Measurements from ENCODE around the gene GJA4.

GJA4 gene

DNA sequence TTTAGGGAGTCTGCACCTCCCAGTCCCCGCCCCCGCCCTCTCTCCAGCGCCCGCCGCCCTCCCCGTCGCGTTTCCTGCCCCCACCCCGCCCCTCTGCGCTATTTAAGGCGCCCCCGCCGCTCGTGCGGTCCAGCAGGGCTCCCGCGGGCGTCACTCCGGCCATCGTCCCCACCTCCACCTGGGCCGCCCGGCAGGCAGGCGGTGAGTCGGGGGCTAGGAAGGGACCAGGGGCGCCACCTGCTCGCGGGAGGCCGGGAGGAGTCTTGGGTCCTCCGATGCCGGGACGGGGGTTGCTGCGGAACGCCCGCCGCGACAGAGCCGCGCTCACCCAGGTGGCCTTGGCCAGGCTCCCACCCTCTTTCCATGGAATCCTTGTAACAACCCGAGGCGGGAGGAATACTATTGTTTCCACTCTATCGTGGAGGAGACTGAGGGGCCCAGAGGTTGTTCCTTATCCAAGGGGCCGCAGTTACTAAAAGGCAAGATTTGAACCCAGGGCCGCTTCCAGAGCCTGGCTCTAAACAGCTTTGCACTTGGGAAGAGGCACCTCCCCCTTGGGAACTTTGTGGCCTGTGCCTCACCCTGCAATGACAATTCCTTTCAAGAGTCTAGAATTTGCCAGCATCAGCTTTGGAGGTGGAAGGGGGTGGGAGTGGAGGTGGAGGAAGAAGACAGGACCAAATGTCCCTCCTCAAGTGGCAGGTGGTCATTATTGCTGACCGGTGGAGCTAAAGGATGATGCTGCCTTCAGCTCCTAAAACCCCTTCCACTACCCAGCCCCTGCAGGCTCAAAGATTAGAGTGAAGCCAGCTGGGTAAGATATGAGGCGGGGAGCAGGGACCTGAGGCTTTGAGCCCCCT lies at the start of gene GJA4:
TSS of gene GJA4 (plus strand) at position 132 of the 860 bp plus-strand sequence. CDS start 1,215 bp downstream, outside the sequence.
- no peak for DNase-seq

DNA sequence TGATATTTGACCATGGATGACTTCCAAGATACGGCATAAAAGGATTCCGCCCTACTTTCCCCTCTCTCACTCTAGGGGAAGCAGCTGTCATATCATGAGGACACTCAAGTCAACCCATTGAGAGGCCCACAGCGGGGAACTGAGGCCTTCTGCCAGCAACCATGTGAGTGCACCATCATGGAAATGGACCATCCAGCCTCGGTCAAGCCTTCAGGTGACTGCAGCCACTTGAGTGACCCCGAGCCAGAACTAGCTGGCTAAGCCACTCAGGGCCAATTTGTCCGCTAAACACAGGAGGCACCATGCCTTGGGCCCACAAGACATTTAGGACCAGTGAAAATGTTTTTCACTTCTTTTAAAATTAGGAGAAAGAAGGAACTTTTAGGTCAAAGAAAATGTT lies 49.0 kb upstream of the GJA4 start:
- DNase-seq: no peak

GRCh38 chr1:34744851-34745250 lies 47.9 kb upstream of the GJA4 start:
- DNase-seq: no peak

DNA sequence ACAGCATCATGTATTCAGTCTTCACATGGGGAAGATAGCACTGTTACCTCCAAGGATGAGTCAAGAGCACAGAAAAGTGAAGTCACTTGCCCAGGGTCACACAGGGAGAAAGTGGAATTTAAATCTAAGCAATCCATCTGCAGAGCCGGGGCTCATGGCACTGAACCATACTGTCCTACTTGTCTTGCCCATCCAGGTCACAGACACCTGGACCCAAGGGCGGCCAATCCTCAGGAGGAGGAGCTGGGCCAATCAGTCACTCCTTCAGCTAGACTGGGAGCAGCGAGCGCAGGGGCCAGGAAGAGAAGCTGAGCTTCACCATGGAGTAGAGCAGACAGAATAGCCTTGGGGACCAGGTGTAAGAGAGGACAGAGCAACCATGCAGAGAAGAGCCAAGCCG lies 47.1 kb upstream of the GJA4 start:
- DNase-seq: no peak

- DNase-seq: no peak
Measured at GRCh38 chr1:34746101-34746500, 46.7 kb upstream of the GJA4 start.

- no peak for DNase-seq
Measured at GRCh38 chr1:34746785-34747637, 45.8 kb upstream of the GJA4 start.

- DNase-seq: no peak
Measured at GRCh38 chr1:34747638-34747941, 45.2 kb upstream of the GJA4 start.

DNA sequence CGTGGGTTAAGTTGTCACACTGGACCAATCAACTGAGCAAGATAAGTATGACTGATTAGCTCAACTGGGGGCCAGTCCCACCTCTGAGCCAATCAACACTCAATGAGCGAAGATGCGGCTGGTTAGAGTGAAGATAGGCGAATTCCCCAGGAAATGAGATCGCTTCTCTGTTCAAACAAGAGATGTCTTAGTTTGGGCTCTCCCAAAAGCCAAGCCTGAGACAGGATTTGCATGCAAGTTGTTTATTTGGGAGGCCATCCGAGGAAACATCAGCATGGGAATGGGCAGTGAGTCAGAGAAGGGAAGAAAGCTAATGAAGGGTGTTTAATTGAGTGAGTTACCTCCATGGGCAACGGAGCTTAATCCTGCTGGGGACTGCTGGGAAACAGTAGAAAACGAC lies 42.8 kb upstream of the GJA4 start:
- DNase-seq: no peak

- DNase-seq: no peak
Measured at GRCh38 chr1:34750610-34751009, 42.2 kb upstream of the GJA4 start.

GRCh38 chr1:34753163-34753562 lies 39.6 kb upstream of the GJA4 start:
- DNase-seq: no peak

- DNase-seq: no peak
Measured at GRCh38 chr1:34754964-34755637, 37.7 kb upstream of the GJA4 start, which contains the start of gene GJB5. GJB5 (plus strand) TSS chr1:34755047; CDS start chr1:34757331, 2,284 bp downstream.

DNA sequence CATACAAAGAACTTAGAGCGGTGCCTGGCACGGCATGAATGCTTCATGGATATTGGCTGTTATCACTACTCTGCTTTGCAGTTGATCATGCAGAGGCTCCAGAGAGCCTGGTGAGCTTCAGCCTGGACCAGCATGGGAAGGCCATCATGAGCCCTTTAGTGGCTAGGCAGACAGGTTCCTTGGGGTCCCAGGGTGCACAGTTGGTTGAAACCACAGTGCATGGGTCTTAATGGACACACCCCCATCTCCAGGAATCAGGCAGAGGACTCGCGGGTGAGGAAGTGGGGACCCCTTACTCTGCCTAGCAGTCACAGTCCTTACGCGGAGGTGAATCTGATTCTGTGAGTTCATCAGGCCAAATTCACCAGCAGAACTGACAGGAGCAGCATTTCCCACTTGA lies 36.8 kb upstream of the GJA4 start:
- DNase-seq: no peak

DNA sequence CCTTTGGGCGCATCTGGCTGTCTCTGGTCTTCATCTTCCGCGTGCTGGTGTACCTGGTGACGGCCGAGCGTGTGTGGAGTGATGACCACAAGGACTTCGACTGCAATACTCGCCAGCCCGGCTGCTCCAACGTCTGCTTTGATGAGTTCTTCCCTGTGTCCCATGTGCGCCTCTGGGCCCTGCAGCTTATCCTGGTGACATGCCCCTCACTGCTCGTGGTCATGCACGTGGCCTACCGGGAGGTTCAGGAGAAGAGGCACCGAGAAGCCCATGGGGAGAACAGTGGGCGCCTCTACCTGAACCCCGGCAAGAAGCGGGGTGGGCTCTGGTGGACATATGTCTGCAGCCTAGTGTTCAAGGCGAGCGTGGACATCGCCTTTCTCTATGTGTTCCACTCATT lies 35.4 kb upstream of the GJA4 start:
- no peak for DNase-seq

DNA sequence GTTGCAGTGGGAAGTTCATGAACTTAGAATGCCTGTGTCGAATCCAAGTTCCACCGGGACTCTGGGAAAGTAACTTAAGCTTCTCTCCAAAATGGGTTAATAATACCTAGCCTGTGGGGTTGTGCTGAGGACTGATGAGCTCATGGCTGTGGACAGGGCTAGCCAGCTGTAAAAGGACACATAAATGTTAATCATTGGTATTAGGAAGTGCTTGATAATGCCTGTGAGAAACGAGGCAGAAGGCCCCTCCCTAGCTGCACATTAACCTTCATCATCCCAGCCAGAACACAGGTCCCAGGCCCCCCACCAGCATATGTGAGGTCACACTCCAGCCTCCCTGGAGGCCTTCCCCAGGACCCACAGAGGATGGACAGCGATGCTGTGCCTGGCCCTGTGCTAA lies 34.0 kb upstream of the GJA4 start:
- DNase-seq: no peak

- no peak for DNase-seq
Measured at GRCh38 chr1:34759503-34760357, 33.1 kb upstream of the GJA4 start, which contains the start of gene GJB4. GJB4 (plus strand) TSS chr1:34759740; CDS start chr1:34761255, 1,515 bp downstream.

- DNase-seq: no peak
Measured at GRCh38 chr1:34761176-34761761, 31.5 kb upstream of the GJA4 start.

DNA sequence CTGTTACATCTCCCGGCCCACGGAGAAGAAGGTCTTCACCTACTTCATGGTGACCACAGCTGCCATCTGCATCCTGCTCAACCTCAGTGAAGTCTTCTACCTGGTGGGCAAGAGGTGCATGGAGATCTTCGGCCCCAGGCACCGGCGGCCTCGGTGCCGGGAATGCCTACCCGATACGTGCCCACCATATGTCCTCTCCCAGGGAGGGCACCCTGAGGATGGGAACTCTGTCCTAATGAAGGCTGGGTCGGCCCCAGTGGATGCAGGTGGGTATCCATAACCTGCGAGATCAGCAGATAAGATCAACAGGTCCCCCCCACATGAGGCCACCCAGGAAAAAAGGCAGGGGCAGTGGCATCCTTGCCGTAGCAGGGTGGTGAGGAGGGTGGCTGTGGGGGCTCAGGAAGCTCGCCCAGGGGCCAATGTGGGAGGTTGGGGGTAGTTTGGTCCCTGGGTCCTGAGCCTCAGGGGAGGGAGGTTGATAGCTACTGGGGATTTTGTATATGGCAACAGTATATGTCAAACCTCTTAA lies 31.0 kb upstream of the GJA4 start:
- DNase-seq: no peak

DNA sequence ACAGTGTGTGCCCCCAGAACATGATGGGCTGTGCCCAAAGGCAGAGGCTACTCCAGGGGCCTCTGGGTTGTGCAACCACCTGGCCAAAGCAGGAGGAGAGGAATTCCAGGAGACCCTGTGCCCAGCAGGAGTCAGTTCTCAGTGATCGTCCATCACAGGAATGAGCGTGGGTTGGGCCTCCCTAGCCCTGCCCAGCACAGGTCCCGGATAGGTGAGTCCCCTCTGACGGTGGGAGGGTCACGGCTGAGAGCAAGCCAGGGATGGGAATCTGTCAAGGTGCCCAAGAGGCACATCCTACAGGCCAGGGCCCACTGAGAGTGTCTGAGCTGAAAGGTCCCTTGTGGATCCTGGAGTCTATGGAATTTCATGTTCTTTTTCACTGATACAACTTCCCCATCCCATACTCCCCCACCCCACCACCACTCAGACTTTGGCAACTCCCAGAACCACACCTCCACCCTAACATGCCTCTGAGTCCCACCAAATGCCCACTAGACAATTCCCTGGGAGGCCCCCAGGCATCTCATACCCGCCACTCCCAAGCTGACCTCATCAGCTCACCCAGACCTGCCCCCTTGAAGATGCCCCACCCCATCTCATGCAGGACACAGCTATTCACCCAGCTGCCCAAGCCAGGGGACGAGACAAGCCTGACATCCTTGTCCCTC lies 30.2 kb upstream of the GJA4 start:
- DNase-seq: no peak

- no peak for DNase-seq
Measured at GRCh38 chr1:34763142-34763781, 29.5 kb upstream of the GJA4 start.

DNA sequence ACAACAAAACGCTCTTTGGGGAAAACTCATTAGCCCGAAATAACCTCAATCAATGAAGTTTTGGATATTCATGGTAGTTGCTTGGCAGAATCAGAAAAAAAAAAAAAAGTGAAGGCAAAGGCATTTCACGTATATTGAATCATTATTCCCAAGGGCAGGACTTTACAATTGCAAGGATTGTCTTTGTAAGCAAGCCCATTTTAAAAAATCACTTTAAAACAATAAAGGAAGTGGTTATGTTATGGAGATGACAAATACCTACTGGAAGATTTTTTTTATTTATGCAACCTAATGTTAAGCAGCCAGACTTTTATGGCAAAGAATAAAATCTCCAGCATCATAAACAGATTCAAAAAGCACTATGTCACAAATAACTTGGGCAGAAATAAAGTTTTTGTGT lies 23.9 kb upstream of the GJA4 start:
- DNase-seq: no peak
